Stimulated activated CD8-positive, alpha-beta memory T cell treated with anti-CD3 and anti-CD28 coated beads, Interleukin-4, amount 100 ng/mL, for 24 hours (primary cell): ENCODE results near the gene IARS2.
"Not testable (repeated sequence)": the region's sequence is repeated elsewhere in the genome, so short reads cannot be mapped to it uniquely, and the experiment has no call there.

Source experiments
- DNase-seq: peaks from one replicate; pipeline ENCODE4 v3.0.0-alpha.2; 2020; ENCODE audit warnings: low read depth

IARS2 gene

GRCh38 chr1:220094016-220094911 lies at the start of gene IARS2:
IARS2 (plus strand) TSS chr1:220094132; CDS start chr1:220094217, 85 bp downstream.
- DNase-seq: peak; percentile 87

GRCh38 chr1:220044678-220045355 lies 49.1 kb upstream of the IARS2 start:
- DNase-seq: no peak

GRCh38 chr1:220045356-220046051 lies 48.4 kb upstream of the IARS2 start:
- no peak for DNase-seq

- peak; percentile 90 for DNase-seq
Measured at GRCh38 chr1:220046052-220046930, 47.6 kb upstream of the IARS2 start, which contains the start of gene EPRS1. EPRS1 (minus strand) TSS chr1:220046505; CDS start chr1:220046388, 117 bp downstream.

GRCh38 chr1:220056374-220056773 lies 37.6 kb upstream of the IARS2 start:
- no peak for DNase-seq

GRCh38 chr1:220060876-220061275 lies 33.1 kb upstream of the IARS2 start:
- DNase-seq: no peak

GRCh38 chr1:220062629-220063028 lies 31.3 kb upstream of the IARS2 start:
- DNase-seq: no peak

GRCh38 chr1:220067269-220068204 lies 26.4 kb upstream of the IARS2 start:
- DNase-seq: no peak

GRCh38 chr1:220076861-220077762 lies 16.8 kb upstream of the IARS2 start:
- no peak for DNase-seq

- no peak for DNase-seq
Measured at GRCh38 chr1:220077887-220078286, 16.0 kb upstream of the IARS2 start.

GRCh38 chr1:220084460-220084859 lies 9.5 kb upstream of the IARS2 start:
- DNase-seq: no peak

GRCh38 chr1:220086261-220086686 lies 7.7 kb upstream of the IARS2 start:
- DNase-seq: not testable (repeated sequence)

- peak; percentile 93 for DNase-seq
Measured at GRCh38 chr1:220089650-220090556, 4.0 kb upstream of the IARS2 start, which contains the start of gene BPNT1. BPNT1 (minus strand) TSS chr1:220089788; CDS start chr1:220079846, 9,942 bp downstream.

- DNase-seq: no peak
Measured at GRCh38 chr1:220092694-220093093, 1.2 kb upstream of the IARS2 start.

- DNase-seq: no peak
Measured at GRCh38 chr1:220093361-220094015, 444 bp upstream of the IARS2 start.

GRCh38 chr1:220099826-220100225 lies 5.9 kb downstream of the IARS2 start:
- no peak for DNase-seq

GRCh38 chr1:220110473-220110872 lies 16.5 kb downstream of the IARS2 start:
- not testable (repeated sequence) for DNase-seq
